Left cardiac atrium (tissue), 4 donors: ENCODE measurements around the gene PYGO2. TPM values are rescaled to one million over a fixed set of nuclear protein-coding genes. Genes with fewer than 3 reads are reported as not detected.

Experiments
- ATAC-seq, 2 donors: fragments of 200-7000 bp; cut with Tn5 transposase; one replicate each; pipeline ENCODE4 v1.9.1; 2020; ENCODE audit warnings: mild to moderate bottlenecking in 2 of 2, moderate library complexity in 2 of 2
- DNase-seq: peaks from one replicate; pipeline ENCODE4 v3.0.0-alpha.2; 2020
- intact Hi-C, 2 donors: fragments of 100-400 bp; cut with DNase I; formaldehyde crosslinking; loops; one replicate each; pipeline versions ENCODE4 v1.14.1 to v1.15.1; 2022 to 2023
- total RNA-seq, 2 donors: library from RNA; stranded (reverse); fragmentation: NEBNext Ultra II Directional; extraction: Animal tissue kit (Norgen Biotek cat#: 25700); gene quantifications; one replicate each; pipeline ENCODE4 v1.2.1, GENCODE V29; 2021
- donor health status: DM: no; HTN: yes; CAD: no.
- donor health status: DM: no; HTN: yes; CAD: no; lungs with severe emphysema.
- donor health status: DM: yes; HTN: yes; CAD: no.
- donor health status: Dilated cardiomyopathy.

PYGO2 gene
- total RNA-seq, 2 donors from 2014 or later: 15.3 to 15.8 TPM

GRCh38 chr1:154970631-154971340 lies 9.2 kb upstream of the PYGO2 start, which contains the start of gene SHC1:
TSS of gene SHC1 (minus strand) at chr1:154970747. CDS start at chr1:154970526, 221 bp downstream.
- ATAC-seq (peak; percentile 59 to 70), DNase-seq (peak; percentile 97)
- intact Hi-C loops: no loop called here

DNA sequence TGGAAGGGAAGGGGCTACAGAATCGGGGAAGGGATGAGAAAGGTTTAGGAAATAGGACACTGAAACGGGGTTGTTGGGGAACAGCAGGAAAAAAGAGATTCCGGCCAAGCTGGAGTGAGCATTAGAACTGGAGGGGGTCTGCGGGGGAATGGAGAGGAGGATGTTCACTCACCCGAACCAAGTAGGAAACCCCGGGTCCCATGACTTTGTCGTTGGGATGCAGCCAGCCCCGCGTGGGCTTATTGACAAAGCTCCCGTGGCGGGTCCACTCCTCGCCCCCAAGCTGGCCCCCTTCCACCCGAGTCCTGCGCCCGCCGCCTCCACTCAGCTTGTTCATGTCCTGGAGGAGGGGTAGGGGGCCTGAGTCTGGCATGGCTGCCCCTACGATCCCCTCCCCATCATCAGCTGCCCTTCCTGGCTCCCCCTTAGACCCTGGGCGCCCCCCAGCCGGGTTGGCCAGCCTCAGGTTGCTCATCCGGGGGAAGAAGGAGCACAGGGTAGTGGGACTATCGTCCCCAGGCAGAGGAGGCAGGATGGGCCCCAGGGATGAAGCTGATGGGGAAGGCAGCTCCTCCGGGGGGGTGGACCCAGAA lies 8.4 kb upstream of the PYGO2 start:
- intact Hi-C loops: no loop called here
- no peak for ATAC-seq
- peak; percentile 51 for DNase-seq

GRCh38 chr1:154969246-154969645 lies 7.7 kb upstream of the PYGO2 start:
- no peak for ATAC-seq
- DNase-seq: no peak
- intact Hi-C loops: no loop called here

DNA sequence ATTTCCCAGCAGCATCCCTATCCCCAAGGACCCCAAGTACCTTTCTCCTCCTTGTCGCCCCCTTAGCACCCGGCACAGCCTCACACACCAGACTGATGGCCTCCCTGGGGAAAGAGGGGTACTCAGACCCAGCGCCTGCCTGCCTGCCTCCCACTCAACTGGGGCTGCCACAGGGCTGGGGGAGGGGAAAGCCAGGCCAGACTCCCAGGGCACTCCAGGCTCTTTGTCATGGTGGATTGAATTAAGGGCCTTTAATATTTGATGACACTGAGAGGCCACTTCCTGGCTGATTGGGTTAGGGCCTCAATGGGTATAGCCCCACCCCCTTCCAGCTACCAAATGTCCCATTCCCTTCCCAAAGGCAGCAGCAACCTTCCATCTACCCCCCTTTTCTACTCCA lies 7.1 kb upstream of the PYGO2 start:
- DNase-seq (no peak), ATAC-seq (no peak)
- intact Hi-C loops: no loop called here

DNA sequence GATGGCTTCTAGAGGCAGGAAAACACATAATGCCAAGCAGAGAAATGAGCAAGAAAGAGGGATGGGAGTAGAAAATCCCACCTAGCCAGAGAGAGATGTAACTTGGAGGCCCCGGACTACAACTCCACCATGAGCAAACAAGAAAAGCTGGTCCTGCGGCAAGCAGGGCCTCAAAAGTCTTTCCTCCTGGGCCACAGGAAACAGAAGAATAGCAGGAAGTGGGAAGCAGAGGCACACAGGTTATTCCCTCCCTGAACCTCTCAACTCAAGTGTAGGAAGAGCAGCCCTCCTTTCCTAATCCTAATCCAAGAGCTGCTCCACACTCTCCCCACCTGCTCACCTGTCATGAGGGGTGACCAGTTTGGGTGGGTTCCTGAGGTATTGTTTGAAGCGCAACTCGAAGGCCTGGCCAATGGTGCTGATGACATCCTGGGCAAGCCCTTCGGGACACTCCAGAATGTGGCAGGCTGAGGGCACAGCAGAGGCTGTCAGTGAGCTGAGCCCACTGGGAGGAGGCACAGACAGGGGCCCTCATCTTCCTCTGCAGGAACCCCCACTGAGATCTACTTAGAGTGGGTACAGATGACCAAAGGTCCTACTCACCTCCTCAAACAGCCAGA lies 5.9 kb upstream of the PYGO2 start:
- DNase-seq: no peak
- no peak for ATAC-seq
- intact Hi-C loops: no loop called here

GRCh38 chr1:154966111-154966510 lies 4.5 kb upstream of the PYGO2 start:
- DNase-seq: no peak
- ATAC-seq: no peak
- intact Hi-C loops: no loop called here

- ATAC-seq: no peak
- intact Hi-C loops: loop anchor here in 1 of 2 donors (5.0 kb wide), 2 partner anchors 48 to 98 kb away; partner anchors contain the start of gene EFNA4
- no peak for DNase-seq
Measured at GRCh38 chr1:154964359-154964758, 2.8 kb upstream of the PYGO2 start.

DNA sequence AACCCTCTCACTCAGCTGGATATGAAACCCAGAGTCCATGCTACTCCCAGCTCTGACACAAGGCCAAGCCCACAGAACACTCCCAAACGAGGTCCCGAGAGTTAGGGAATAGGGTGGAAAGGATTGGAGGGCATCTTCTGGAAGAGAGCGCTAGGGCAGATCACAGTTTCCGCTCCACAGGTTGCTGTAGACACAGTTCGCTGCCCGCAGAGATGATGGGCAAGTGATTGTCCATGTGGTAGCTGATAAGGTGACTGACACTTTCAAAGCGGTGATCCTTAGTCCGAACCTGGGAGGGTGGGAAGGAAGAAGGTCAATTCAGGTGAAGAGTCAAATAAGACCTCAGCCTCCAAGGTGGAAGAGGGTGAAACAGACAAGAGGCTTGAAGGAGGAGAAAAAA lies 2.1 kb upstream of the PYGO2 start:
- no peak for ATAC-seq
- no peak for DNase-seq
- intact Hi-C loops: loop anchor here in 1 of 2 donors (5.0 kb wide), 2 partner anchors 49 to 99 kb away; partner anchors contain the start of gene EFNA4

GRCh38 chr1:154962795-154963330 lies 1.3 kb upstream of the PYGO2 start:
- ATAC-seq: no peak
- intact Hi-C loops: loop anchor here in 1 of 2 donors (5.0 kb wide), 2 partner anchors 49 to 99 kb away; partner anchors contain the start of gene EFNA4
- DNase-seq: no peak

GRCh38 chr1:154962156-154962749 lies 671 bp upstream of the PYGO2 start:
- intact Hi-C loops: loop anchor here in 1 of 2 donors (5.0 kb wide), 2 partner anchors 50 to 100 kb away; partner anchors contain the start of gene EFNA4
- ATAC-seq (peak; percentile 11 to 24), DNase-seq (no peak)

DNA sequence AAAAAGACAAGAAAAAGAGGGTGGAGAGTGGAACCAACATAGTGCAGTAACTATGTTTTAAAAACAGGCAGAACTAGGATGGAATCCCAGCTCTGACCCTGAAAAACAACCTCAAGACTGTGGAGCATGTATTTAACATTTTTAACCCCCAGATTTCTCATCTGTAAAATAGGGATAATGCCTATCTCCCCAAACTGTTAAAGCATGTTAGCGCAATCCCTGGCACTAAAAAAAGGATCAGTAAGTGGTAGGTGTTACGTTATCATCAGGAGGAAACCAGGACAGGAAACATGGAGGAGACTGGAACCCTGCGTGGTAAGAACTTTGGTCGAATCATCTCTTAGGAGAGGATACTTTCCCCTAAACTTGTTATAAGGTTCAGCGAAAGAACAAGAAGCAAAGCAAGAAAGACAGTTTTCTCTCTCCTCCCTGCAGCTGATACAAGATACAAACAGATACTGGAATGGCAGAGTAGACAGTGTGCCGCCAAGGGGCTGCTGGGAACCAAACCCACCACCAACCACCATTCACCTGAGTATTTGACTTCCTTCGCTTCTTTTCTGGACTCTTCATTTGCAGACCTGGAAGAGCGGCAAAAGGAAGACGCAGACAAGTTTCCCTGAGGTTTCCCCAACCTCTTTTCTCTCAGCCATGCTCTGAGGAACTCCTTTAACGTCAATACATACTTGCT lies 991 bp downstream of the PYGO2 start:
- ATAC-seq (no peak), DNase-seq (no peak)
- intact Hi-C loops: loop anchor here in 1 of 2 donors (5.0 kb wide), 2 partner anchors 52 to 102 kb away; partner anchors contain the start of gene EFNA4

DNA sequence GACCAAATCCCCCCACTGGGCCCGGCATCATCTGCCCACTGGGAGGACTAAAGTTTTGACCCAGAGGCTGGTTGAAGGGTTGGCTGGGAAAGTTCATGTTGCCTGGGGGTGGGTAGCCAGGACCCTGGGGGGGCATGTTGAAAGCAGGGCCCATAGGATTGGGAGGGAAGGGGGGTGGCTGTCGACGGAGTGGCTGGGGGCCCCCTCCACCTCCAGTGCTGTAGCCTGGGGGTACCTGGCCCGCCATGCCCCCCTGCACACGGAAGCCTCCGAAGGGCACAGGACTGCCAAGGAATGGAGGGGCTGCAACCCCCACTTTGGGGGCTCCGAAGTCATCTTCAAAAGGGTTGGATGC lies 2.2 kb downstream of the PYGO2 start:
- ATAC-seq (no peak), DNase-seq (no peak)
- intact Hi-C loops: no loop called here

DNA sequence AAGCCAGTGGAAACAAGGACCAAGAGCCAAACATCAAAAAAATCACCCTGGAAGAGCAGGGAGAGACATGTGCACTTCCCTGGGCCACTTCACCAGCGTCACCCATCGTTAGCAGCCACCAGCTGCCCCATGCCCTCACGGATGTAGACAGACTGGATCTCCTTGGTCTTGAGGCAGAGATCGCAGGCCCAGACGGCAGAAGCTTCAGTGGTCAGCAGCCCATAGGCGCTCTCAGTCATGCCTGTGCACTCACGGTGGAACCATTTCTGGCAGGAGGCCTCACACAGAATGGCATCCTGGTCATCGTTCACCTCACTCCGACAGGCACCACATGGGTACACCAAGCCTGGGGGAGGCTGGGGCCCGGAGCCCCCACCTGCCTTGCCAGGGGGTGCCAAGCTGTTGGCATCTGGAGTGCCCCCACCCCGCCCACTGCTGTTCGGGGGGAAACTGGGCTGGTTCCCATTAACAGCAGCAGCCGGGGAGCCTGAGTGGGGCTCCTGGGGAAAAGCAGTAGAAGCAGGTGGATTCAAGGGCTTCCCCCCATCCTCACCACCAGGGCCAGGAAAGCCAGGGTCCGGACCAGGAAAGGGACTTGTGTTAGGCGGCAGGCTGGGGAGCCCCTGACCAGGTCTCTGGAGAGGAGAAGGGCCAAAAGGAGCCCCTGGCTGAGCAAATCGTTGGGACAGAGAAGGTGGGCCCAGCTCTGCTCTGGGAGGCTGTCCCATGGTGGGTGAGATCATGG lies 2.7 kb downstream of the PYGO2 start:
- intact Hi-C loops: no loop called here
- ATAC-seq (no peak), DNase-seq (no peak)

DNA sequence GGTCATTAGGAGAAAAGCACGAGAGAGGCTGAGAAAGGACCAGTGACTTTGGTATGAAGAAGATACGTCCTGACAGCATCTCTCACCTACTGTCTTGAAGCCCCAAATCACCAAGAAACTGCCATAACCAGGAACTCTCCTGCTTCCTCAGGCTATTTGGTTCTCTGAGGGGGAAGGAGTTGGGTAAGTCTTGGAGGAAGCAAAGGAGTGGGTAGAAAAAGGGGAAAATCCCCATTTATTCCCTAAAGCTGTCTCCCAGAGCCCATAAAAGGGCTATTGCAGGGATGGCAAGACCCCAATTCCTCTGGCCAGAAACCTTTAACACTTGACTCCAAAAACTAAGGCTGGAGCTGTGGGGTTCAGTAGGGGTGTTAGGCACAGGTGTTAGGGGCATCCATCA lies 3.5 kb downstream of the PYGO2 start:
- intact Hi-C loops: no loop called here
- DNase-seq (no peak), ATAC-seq (no peak)

GRCh38 chr1:154957091-154957657 lies 4.4 kb downstream of the PYGO2 start:
- no peak for DNase-seq
- no peak for ATAC-seq
- intact Hi-C loops: no loop called here

GRCh38 chr1:154956544-154956941 lies 5.0 kb downstream of the PYGO2 start:
- intact Hi-C loops: no loop called here
- ATAC-seq: peak; percentile 7 to 28
- DNase-seq: peak; percentile 50

- DNase-seq: peak; percentile 68
- intact Hi-C loops: no loop called here
- peak; percentile 84 to 88 for ATAC-seq
Measured at GRCh38 chr1:154955718-154956543, 5.7 kb downstream of the PYGO2 start, which contains the start of gene PBXIP1. TSS of gene PBXIP1 (minus strand) at chr1:154956099. CDS start at chr1:154953721, 2,378 bp downstream.
